IPS DF 19.7 (cell line): ENCODE measurements around the gene S1PR1.
"Not testable (repeated sequence)": the region's sequence is repeated elsewhere in the genome, so short reads cannot be mapped to it uniquely, and the experiment has no call there.

ENCODE experiments used
- DNase-seq: peaks from one replicate; pipeline ENCODE4 v3.0.0-alpha.2; 2013; ENCODE audit warnings: low read depth, low spot score

The S1PR1 gene

DNA sequence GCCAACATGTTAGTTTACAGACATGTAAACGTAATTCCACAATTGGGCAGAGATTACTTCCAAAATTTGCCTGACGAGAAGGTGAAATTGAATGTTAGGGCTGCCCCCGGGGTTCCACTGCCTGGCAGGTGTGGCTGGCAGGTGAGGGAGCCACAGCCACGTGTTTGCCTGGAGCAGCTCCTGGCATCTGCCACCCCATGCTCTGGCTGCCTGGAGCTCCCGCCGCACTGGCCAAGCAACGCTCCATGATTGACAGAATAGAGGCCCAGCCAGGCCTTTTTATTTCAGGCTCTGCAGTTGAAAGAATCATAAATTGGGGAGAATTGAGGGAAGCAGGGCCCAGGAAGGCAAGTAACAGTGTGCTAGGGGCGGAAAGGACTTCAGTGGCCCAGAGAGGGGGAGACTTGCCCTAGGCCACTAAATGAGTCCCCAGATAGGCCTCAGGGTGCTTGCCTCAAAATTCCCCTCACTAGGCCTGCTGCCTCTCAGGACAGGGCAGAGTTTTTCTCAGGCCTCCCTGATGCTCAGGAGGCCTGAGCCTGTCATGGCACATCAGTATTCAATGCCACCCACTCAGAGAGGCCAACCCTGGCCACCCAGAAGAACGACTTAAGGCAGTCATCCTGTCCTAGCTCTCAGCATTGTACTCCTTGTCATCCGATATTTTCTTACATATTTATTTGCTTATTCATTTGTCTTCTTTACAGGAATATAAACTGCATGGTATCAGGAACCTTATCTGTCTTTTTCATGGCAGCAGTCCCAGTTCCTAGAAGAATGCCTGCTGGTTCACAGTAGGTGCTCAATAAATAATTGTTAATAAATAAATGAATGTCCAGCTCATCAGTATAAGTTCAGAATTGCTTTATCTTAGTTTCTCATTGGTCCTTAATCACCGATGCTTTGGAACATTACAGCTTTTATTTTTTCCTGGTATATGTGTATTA, 16.6 kb upstream of the S1PR1 start:
- DNase-seq = no peak

DNA sequence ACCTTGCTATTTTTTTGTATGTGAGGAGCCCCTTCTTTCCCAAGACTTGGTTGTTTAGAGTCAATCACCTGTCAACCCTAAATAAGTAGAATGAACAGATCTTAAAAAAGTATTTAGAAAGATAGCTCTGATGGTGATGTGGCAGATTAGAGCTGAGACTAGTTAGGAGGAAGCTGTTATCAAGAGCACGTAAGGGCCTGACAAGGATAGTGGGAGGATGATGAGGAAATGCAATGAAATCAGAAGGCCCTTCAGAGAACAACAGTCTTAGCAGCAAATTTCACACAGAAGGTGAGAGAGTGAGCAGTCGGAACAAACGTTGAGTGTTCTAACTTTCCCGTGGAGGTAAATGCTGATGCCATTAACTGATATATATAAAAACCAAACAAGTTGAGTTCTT, 15.9 kb upstream of the S1PR1 start:
- no peak for DNase-seq

- no peak for DNase-seq
Observed at GRCh38 chr1:101221945-101222429, 14.8 kb upstream of the S1PR1 start.

DNA sequence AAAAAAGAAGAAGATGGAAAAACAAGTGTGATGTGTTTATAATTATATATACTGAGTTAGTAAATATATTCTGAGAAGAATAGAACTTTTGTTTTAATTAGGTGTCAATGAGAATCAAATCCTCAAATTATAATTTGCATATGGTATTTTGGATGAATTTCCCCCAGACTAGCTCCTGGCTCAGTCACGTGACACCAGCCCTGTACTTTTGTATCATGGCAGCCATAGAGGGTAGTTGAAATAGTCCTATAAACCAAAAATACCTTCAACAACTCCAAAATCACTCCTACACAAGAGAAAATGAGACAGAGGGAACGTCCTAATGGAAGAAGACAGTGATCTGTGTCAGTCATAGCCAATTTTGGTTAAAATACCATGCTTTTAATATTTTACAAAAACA, 9.0 kb upstream of the S1PR1 start:
- DNase-seq = no peak

- DNase-seq = no peak
Observed at GRCh38 chr1:101228424-101229134, 8.2 kb upstream of the S1PR1 start.

GRCh38 chr1:101232182-101232581, 4.6 kb upstream of the S1PR1 start:
- DNase-seq = not testable (repeated sequence)

- DNase-seq = no peak
Observed at GRCh38 chr1:101233495-101233894, 3.3 kb upstream of the S1PR1 start.

GRCh38 chr1:101235216-101235695, 1.6 kb upstream of the S1PR1 start:
- DNase-seq = no peak

- DNase-seq = no peak
Observed at GRCh38 chr1:101235696-101236515, 913 bp upstream of the S1PR1 start.

DNA sequence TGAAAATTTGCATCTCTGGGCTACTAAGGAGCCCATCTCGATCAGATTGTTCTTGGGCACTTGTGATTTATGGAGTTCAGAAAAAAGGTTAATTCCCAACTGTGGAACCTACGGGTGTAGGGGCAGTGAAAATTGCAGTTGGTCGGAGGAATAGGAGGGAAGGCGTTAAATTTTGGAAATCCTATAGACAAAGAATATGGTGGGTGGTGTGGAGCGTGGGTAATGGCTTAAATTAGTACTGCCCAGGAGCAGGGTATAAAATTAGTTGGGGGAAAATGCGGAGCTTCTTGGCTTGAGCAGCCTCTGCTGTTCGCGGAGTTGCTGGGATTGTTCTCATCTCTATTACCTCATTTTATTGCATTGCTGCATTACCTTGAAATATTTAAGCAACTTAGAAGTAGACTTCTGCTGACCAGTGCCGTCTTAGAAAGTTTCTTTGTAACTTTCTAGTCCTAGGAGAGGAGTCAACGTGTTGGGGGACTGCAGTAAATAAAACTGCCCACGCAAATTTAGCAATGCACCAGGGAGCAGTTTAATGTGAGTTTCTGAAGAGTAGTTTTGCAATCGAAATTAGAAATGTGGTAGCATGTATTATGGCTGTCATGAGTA, 514 bp downstream of the S1PR1 start:
- DNase-seq = no peak

- no peak for DNase-seq
Observed at GRCh38 chr1:101238031-101238628, 1.3 kb downstream of the S1PR1 start.

DNA sequence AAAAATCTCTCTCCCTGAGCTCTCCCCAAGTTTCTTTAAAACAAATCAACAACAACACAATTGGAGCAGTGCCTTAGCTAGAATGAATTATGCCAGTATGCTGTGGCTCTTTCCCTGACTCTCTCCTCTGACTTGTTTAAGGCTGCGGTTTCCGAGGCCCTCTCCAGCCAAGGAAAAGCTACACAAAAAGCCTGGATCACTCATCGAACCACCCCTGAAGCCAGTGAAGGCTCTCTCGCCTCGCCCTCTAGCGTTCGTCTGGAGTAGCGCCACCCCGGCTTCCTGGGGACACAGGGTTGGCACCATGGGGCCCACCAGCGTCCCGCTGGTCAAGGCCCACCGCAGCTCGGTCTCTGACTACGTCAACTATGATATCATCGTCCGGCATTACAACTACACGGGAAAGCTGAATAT, 1.9 kb downstream of the S1PR1 start:
- DNase-seq = peak; percentile 60

DNA sequence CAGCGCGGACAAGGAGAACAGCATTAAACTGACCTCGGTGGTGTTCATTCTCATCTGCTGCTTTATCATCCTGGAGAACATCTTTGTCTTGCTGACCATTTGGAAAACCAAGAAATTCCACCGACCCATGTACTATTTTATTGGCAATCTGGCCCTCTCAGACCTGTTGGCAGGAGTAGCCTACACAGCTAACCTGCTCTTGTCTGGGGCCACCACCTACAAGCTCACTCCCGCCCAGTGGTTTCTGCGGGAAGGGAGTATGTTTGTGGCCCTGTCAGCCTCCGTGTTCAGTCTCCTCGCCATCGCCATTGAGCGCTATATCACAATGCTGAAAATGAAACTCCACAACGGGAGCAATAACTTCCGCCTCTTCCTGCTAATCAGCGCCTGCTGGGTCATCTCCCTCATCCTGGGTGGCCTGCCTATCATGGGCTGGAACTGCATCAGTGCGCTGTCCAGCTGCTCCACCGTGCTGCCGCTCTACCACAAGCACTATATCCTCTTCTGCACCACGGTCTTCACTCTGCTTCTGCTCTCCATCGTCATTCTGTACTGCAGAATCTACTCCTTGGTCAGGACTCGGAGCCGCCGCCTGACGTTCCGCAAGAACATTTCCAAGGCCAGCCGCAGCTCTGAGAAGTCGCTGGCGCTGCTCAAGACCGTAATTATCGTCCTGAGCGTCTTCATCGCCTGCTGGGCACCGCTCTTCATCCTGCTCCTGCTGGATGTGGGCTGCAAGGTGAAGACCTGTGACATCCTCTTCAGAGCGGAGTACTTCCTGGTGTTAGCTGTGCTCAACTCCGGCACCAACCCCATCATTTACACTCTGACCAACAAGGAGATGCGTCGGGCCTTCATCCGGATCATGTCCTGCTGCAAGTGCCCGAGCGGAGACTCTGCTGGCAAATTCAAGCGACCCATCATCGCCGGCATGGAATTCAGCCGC, 2.5 kb downstream of the S1PR1 start:
- no peak for DNase-seq

- no peak for DNase-seq
Observed at GRCh38 chr1:101240041-101240430, 3.2 kb downstream of the S1PR1 start.

DNA sequence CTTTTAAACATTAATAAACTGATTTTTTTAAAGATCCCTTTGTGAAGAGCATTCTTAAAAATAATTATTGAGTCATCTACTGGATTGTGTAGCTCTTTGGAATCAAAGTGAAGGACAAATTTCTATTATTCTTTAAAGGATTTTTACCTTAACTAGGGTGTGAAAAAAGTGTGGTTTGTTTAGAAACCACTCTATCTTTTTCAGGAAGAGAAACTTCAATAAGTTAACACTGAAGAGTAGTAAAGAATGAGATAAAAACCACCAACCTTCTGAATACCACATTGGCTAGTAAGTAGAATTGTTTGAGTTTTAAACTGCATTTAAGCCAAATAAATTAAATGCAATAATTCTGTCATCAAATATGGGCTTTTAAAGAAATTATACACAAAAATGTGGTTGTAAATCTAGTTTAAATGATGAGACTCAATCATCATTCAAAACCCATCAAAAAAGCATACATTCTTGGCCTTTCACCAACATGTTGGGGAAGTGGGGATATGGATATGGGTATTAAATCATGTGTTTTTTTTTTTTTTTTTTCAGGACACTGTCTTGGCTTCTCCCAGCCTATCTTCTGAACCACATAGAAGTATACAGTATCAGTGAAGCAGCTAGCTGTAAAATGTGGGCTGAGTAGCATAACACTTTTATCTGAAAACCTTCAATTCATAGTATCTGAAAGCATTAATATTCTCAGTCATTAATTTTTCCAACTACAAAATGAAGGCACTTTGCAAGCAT, 4.8 kb downstream of the S1PR1 start:
- DNase-seq = no peak

GRCh38 chr1:101242324-101243050, 5.7 kb downstream of the S1PR1 start:
- DNase-seq = no peak

DNA sequence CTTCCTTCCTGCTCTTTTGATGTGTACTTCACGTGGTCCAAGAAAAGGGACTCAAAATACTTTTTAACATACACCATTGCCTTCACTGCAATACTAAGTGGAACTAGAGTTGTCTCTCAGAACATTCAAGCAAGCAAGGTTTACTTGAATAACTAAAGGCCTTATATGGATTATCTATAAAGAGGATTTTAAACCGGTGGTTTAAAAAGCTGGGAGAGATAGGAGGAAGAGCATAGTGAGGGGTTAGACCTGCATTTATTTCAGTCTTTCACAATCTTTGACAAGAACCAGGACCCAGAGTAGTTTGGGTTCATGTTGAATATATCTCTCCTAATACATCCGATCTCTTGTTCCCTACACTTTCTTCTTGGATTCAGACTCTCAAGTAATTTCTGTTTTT, 6.9 kb downstream of the S1PR1 start:
- no peak for DNase-seq

DNA sequence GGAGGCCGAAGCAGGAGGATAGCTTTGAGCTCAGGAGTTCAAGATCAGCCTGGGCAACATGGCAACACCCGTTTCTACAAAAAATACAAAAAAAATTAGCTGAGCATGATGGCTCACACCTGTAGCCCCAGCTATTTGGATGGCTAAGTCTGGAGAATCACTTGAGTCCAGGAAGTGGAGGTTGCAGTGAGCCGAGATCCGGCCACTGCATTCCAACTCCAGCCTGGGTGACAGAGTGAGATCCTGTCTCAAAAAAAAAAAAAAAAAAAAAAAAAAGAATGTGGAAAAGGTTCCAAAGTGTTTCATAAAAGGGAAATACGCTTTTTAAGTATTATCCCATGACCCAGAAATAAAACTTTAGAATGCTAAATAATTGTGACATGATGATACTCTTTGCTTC, 8.0 kb downstream of the S1PR1 start:
- DNase-seq = no peak
